H1 (cell line): ENCODE data around the gene GPR45. TPM values are rescaled to one million over a fixed set of nuclear protein-coding genes. Genes with fewer than 3 reads are reported as not detected.

ENCODE experiments used
- CTCF ChIA-PET: fragments of 300-600 bp; sonication (Branson Sonifier 250); formaldehyde crosslinking; loops from one replicate; lab custom pipeline; 2021; ENCODE audit not compliant: partially characterized antibody; lab: Charles Lee
- POLR2A ChIA-PET: fragments of 300-600 bp; sonication (Branson Sonifier 250); formaldehyde crosslinking; loops from one replicate; lab custom pipeline; 2021; ENCODE audit warnings: inconsistent platforms; ENCODE audit not compliant: partially characterized antibody; lab: Charles Lee
- DNase-seq, 2 experiments: peaks; one replicate each; pipeline versions ENCODE4 v3.0.0 to v3.0.0-alpha.2; 2010 to 2022; ENCODE audit warnings: low spot score in 2 of 2, low read depth in 1 of 2, mixed read lengths in 1 of 2
- FAIRE-seq: peaks from 2 replicates; lab custom pipeline; 2011; peaks lifted over from hg19 to GRCh38; lab: Jason Lieb, UNC
- H2AFZ ChIP-seq: 2 replicates; pipeline ENCODE4 v1.8.1; 2012; ENCODE audit warnings: low read length, inconsistent platforms
- H2AK5ac ChIP-seq: 2 replicates; pipeline ENCODE4 v1.6.1; 2013; ENCODE audit warnings: low read depth, low read length
- H2BK120ac ChIP-seq: replicated peaks from 2 replicates; pipeline ENCODE3; 2013; ENCODE audit warnings: low read depth, low read length, inconsistent platforms
- H2BK12ac ChIP-seq: 2 replicates; pipeline ENCODE4 v1.6.1; 2013; ENCODE audit warnings: low read depth, low read length
- H2BK15ac ChIP-seq: 2 replicates; pipeline ENCODE4 v1.6.1; 2013; ENCODE audit warnings: low read length
- H2BK20ac ChIP-seq: 2 replicates; pipeline ENCODE4 v1.6.1; 2013; ENCODE audit warnings: low read length
- H2BK5ac ChIP-seq: 2 replicates; pipeline ENCODE4 v1.6.1; 2013; ENCODE audit warnings: low read depth, low read length
- H3K14ac ChIP-seq: 2 replicates; pipeline ENCODE4 v1.6.1; 2013; ENCODE audit warnings: inconsistent platforms; ENCODE audit not compliant: insufficient read length
- H3K18ac ChIP-seq: 2 replicates; pipeline ENCODE4 v1.6.1; 2013; ENCODE audit warnings: low read length; ENCODE audit errors: extremely low read depth
- H3K23ac ChIP-seq: 2 replicates; pipeline ENCODE4 v1.6.1; 2013; ENCODE audit warnings: inconsistent platforms; ENCODE audit not compliant: insufficient read length
- H3K23me2 ChIP-seq: 2 replicates; pipeline ENCODE4 v1.6.1; 2013; ENCODE audit warnings: low read depth, low read length
- H3K27ac ChIP-seq: 2 replicates; pipeline ENCODE4 v1.6.1; 2011; ENCODE audit warnings: low read depth, low read length, inconsistent platforms
- H3K27me3 ChIP-seq, 4 experiments: replicated peaks in 1 of 4; 1 replicate in 1 of 4; 2 replicates in 3 of 4; pipeline versions ENCODE4 v1.6.1 to v1.8.1; 2011 to 2013; ENCODE audit warnings: low read length in 3 of 4, mild to moderate bottlenecking in 3 of 4, inconsistent platforms in 2 of 4, mixed read lengths in 2 of 4, moderate library complexity in 1 of 4; ENCODE audit not compliant: control insufficient read depth in 3 of 4, insufficient read depth in 3 of 4; ENCODE audit errors: extremely low read depth in 1 of 4
- H3K36me3 ChIP-seq, 4 experiments: 2 replicates each; pipeline versions ENCODE4 v1.6.1 to v1.8.1; 2011 to 2013; ENCODE audit warnings: mild to moderate bottlenecking in 4 of 4, low read length in 3 of 4, moderate library complexity in 2 of 4, control low read depth in 1 of 4, inconsistent platforms in 1 of 4; ENCODE audit not compliant: insufficient read depth in 4 of 4, control insufficient read depth in 2 of 4
- H3K4ac ChIP-seq: replicated peaks from 2 replicates; pipeline ENCODE3; 2013; ENCODE audit warnings: low read length, low read depth, mixed read lengths, inconsistent platforms; ENCODE audit not compliant: insufficient read length
- H3K4me1 ChIP-seq, 4 experiments: replicated peaks in 1 of 4; 1 replicate in 1 of 4; 2 replicates in 3 of 4; pipeline versions ENCODE4 v1.6.1 to v1.8.1; 2011 to 2013; ENCODE audit warnings: low read length in 3 of 4, inconsistent platforms in 2 of 4, mixed read lengths in 1 of 4; ENCODE audit not compliant: insufficient read depth in 4 of 4, control insufficient read depth in 3 of 4
- H3K4me2 ChIP-seq, 2 experiments: 2 replicates each; pipeline versions ENCODE4 v1.6.1 to v1.8.1; 2011 to 2013; ENCODE audit warnings: low read depth in 2 of 2, low read length in 2 of 2, control low read depth in 1 of 2, inconsistent platforms in 1 of 2, mild to moderate bottlenecking in 1 of 2; ENCODE audit not compliant: insufficient read depth in 1 of 2
- H3K4me3 ChIP-seq, 4 experiments: fragments of 200-600, 300-600 bp in 1 of 4; sonication (generic), shearing (Covaris generic), sonication (Bioruptor Twin) in 1 of 4; 2 replicates each; pipeline versions ENCODE4 v1.5.1 to v1.8.1; 2011 to 2016; ENCODE audit warnings: low read length in 4 of 4, low read depth in 3 of 4, control low read depth in 2 of 4, inconsistent platforms in 2 of 4, mild to moderate bottlenecking in 2 of 4, mixed read lengths in 1 of 4, moderate library complexity in 1 of 4; ENCODE audit not compliant: insufficient read depth in 2 of 4; ENCODE audit errors: extremely low read depth in 1 of 4
- H3K56ac ChIP-seq: replicated peaks from 2 replicates; pipeline ENCODE3; 2013; ENCODE audit warnings: low read depth, mild to moderate bottlenecking, mixed read lengths, low read length, inconsistent platforms; ENCODE audit not compliant: insufficient read length
- H3K79me1 ChIP-seq: 2 replicates; pipeline ENCODE4 v1.6.1; 2013; ENCODE audit warnings: low read depth, low read length, control low read depth
- H3K79me2 ChIP-seq, 2 experiments: 2 replicates each; pipeline versions ENCODE4 v1.6.1 to v1.8.1; 2012 to 2013; ENCODE audit warnings: low read length in 2 of 2, mild to moderate bottlenecking in 2 of 2, inconsistent platforms in 1 of 2; ENCODE audit not compliant: insufficient read depth in 2 of 2, control insufficient read depth in 1 of 2
- H3K9ac ChIP-seq, 4 experiments: replicated peaks in 1 of 4; 1 replicate in 1 of 4; 2 replicates in 3 of 4; pipeline versions ENCODE4 v1.6.1 to v1.8.1; 2011 to 2013; ENCODE audit warnings: low read depth in 3 of 4, low read length in 3 of 4, control low read depth in 2 of 4, mild to moderate bottlenecking in 2 of 4, moderate library complexity in 2 of 4, inconsistent platforms in 1 of 4; ENCODE audit errors: extremely low read depth in 1 of 4
- H3K9me3 ChIP-seq, 2 experiments: 2 replicates each; pipeline versions ENCODE4 v1.6.1 to v1.8.1; 2012 to 2013; ENCODE audit warnings: mild to moderate bottlenecking in 2 of 2, moderate library complexity in 2 of 2, control low read depth in 1 of 2, inconsistent platforms in 1 of 2, low read depth in 1 of 2, low read length in 1 of 2, mixed read lengths in 1 of 2; ENCODE audit not compliant: insufficient read depth in 2 of 2
- H4K20me1 ChIP-seq, 2 experiments: replicated peaks in 1 of 2; 2 replicates each; pipeline versions ENCODE3 to v1.8.1; 2011 to 2013; ENCODE audit warnings: inconsistent platforms in 2 of 2, low read length in 2 of 2, mild to moderate bottlenecking in 1 of 2; ENCODE audit not compliant: insufficient read depth in 2 of 2, control insufficient read depth in 1 of 2
- H4K5ac ChIP-seq: 2 replicates; pipeline ENCODE4 v1.6.1; 2013; ENCODE audit warnings: low read length, low read depth, mixed read lengths, inconsistent platforms; ENCODE audit not compliant: insufficient read length
- H4K8ac ChIP-seq: 2 replicates; pipeline ENCODE4 v1.8.0; 2013; ENCODE audit warnings: mild to moderate bottlenecking, moderate library complexity, low read length, inconsistent platforms; ENCODE audit not compliant: insufficient read depth; ENCODE audit errors: extremely low read depth
- H4K91ac ChIP-seq: replicated peaks from 2 replicates; pipeline ENCODE3; 2013; ENCODE audit warnings: low read length, mixed read lengths, inconsistent platforms; ENCODE audit not compliant: insufficient read length
- CTBP2 ChIP-seq: IDR thresholded peaks from 2 replicates; pipeline ENCODE4 v1.7.0; 2011; ENCODE audit warnings: borderline replicate concordance, mild to moderate bottlenecking, moderate library complexity, mixed read lengths, low read length; ENCODE audit not compliant: insufficient read depth, insufficient read length
- EZH2 ChIP-seq: fragments of 200-600 bp; sonication (generic); IDR thresholded peaks from 2 replicates; pipeline ENCODE4 v1.7.1; 2012; ENCODE audit warnings: low read depth, mild to moderate bottlenecking, moderate library complexity, low read length, inconsistent platforms; ENCODE audit not compliant: severe bottlenecking
- GABPA ChIP-seq: IDR thresholded peaks from 2 replicates; pipeline ENCODE4 v1.6.1; 2011; ENCODE audit warnings: mild to moderate bottlenecking, low read length, moderate library complexity, borderline replicate concordance; ENCODE audit not compliant: insufficient read depth
- TEAD4 ChIP-seq: IDR thresholded peaks from 2 replicates; pipeline ENCODE4 v1.6.1; 2012; ENCODE audit warnings: low read depth, low read length, inconsistent platforms, mixed read lengths
- WGBS, 2 experiments: shearing (Covaris generic) in 1 of 2; methylation state at CpG; one replicate each; pipeline versions ENCODE4 v1.1.6 to v1.1.7; 2013 to 2015; ENCODE audit warnings: low lambda C conversion rate in 2 of 2, mixed read lengths in 2 of 2, inconsistent platforms in 1 of 2, low coverage in 1 of 2, missing lambda C conversion rate in 1 of 2; ENCODE audit not compliant: insufficient replicate concordance in 2 of 2, insufficient coverage in 1 of 2, insufficient read length in 1 of 2; ENCODE audit errors: extremely low coverage in 1 of 2, missing lambda C conversion rate in 1 of 2; 5-methylcytosine and 5-hydroxymethylcytosine counted together
- polyA plus RNA-seq, 7 experiments: library from polyadenylated mRNA; depleted of rRNA in 3 of 7; stranded (reverse) in 5 of 7; unstranded in 2 of 7; fragments of >200 nt in 5 of 7; fragments of 200-250 nt in 2 of 7; gene quantifications; 1 replicate in 5 of 7; 2 replicates in 1 of 7; 4 replicates in 1 of 7; pipeline versions ENCODE4 v1.2.1 to v1.2.3, GENCODE V29; 2011 to 2013; ENCODE audit warnings: missing spikeins in 2 of 7, mixed read lengths in 2 of 7
- total RNA-seq: library from RNA; stranded (reverse); fragmentation: NEBNext Ultra II Directional; extraction: Animal tissue kit (Norgen Biotek cat#: 25700); gene quantifications from 2 replicates; pipeline ENCODE4 v1.2.1, GENCODE V29; 2021
- TF ChIP-seq, protein P1 (sequence below): IDR thresholded peaks from 2 replicates; pipeline ENCODE4 v1.6.1; 2012; ENCODE audit warnings: inconsistent platforms

Gene GPR45
- total and polyA plus RNA-seq, 2 of the 8 experiments (the other 6 are each of a cell fraction or from before 2014, with no cell fraction given), result 0.21 TPM; not detected in 1

DNA sequence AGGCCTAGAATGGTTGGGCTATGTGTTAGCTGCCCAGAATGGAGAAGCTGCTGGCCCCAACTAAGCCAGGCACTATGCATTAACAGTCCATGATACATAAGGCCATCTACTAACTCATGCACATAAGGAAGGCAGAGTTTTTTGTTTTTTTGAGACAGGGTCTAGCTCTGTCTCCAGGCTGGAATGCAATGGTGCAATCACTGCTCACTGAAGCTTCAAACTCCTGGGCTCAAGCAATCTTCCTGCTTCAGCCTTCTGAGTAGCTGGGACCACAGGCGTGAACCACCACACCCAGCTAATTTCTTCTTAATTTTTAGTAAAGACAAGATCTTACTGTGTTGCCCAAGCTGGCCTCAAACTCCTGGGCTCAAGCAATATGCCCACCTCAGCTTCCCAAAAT, 37.6 kb downstream of the GPR45 start:
- Histone ChIP-seq H3K79me2 (no peaks in the 10 kb centered on the region), H3K9ac (no peak overlapping the region), H3K27me3 (no peaks in the 10 kb centered on the region), H3K79me1 (no peaks in the 10 kb centered on the region), H2BK20ac (no peak overlapping the region), H2AK5ac (no peak overlapping the region), H3K4me2 (no peak overlapping the region), H2BK12ac (no peak overlapping the region), H3K18ac (no peak overlapping the region), H4K8ac (no peak overlapping the region), H2BK5ac (no peak overlapping the region), H4K20me1 (peaks cover 0 to 4% of the 10 kb centered on the region in 2 experiments), H3K56ac (no peak overlapping the region), H2BK15ac (no peak overlapping the region), H3K4me1 (no peaks in the 10 kb centered on the region), H3K23me2 (no peaks in the 10 kb centered on the region), H4K91ac (no peak overlapping the region), H2BK120ac (no peak overlapping the region), H3K23ac (no peak overlapping the region), H3K36me3 (peaks cover 5 to 24% (median 10%) of the 10 kb centered on the region in 4 experiments; a peak in 5 of 8 replicates), H3K9me3 (no peaks in the 10 kb centered on the region), H4K5ac (no peak overlapping the region), H3K4me3 (no peak overlapping the region), H3K27ac (no peak overlapping the region), H2AFZ (no peak overlapping the region), H3K14ac (no peak overlapping the region), H3K4ac (no peak overlapping the region)
- TF ChIP-seq, protein P1, sequence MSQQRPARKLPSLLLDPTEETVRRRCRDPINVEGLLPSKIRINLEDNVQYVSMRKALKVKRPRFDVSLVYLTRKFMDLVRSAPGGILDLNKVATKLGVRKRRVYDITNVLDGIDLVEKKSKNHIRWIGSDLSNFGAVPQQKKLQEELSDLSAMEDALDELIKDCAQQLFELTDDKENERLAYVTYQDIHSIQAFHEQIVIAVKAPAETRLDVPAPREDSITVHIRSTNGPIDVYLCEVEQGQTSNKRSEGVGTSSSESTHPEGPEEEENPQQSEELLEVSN, result no peak
- TF ChIP-seq GABPA, result no peak
- TF ChIP-seq CTBP2, result no peak
- no peak for TF ChIP-seq EZH2
- no peak for TF ChIP-seq TEAD4
- no peak for FAIRE-seq
- no peak for DNase-seq
- ChIA-PET POLR2A (no interaction called here), CTCF (interaction anchor here (0.7 to 2.9 kb wide), 11 partner anchors 9 to 159 kb away, joined by 3 to 17 read pairs (median 4); partner anchors contain the start of gene GPR45)
- WGBS, 2 experiments, result 100% methylated on average over 1 of the region's 1 CpG; no CpG with 5 or more reads in 1 of the 2 experiments
